ENCODE measurements around the gene SDHD. TPM values are rescaled to one million over a fixed set of nuclear protein-coding genes. Genes with fewer than 3 reads are reported as not detected.

The SDHD gene
- total and polyA plus RNA-seq, 9 of the 15 experiments (the other 6 are each of a cell fraction or from before 2014, with no cell fraction given) = 150 to 1,225 (median 215) TPM

DNA sequence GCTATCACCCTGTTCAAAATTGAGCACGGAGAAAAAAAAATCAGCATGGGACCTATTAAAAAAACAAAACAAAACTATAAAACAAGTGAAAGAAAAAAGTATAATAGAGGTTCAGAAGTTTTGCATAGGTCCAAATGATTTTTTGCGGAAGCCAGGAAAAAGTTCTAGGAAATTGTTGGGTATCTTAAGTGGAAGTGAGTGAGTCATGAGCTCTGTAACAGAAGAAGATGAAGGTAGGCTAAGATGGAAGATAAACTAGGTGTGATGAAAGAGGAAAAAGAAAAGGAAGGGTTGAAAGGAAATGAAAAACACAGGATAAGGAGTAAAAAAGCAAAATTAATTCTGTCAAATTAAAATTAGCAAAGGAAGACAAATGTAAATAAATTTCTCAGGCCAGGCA lies 27.8 kb downstream of the SDHD start (continued):
- TF ChIP-seq, protein P1, sequence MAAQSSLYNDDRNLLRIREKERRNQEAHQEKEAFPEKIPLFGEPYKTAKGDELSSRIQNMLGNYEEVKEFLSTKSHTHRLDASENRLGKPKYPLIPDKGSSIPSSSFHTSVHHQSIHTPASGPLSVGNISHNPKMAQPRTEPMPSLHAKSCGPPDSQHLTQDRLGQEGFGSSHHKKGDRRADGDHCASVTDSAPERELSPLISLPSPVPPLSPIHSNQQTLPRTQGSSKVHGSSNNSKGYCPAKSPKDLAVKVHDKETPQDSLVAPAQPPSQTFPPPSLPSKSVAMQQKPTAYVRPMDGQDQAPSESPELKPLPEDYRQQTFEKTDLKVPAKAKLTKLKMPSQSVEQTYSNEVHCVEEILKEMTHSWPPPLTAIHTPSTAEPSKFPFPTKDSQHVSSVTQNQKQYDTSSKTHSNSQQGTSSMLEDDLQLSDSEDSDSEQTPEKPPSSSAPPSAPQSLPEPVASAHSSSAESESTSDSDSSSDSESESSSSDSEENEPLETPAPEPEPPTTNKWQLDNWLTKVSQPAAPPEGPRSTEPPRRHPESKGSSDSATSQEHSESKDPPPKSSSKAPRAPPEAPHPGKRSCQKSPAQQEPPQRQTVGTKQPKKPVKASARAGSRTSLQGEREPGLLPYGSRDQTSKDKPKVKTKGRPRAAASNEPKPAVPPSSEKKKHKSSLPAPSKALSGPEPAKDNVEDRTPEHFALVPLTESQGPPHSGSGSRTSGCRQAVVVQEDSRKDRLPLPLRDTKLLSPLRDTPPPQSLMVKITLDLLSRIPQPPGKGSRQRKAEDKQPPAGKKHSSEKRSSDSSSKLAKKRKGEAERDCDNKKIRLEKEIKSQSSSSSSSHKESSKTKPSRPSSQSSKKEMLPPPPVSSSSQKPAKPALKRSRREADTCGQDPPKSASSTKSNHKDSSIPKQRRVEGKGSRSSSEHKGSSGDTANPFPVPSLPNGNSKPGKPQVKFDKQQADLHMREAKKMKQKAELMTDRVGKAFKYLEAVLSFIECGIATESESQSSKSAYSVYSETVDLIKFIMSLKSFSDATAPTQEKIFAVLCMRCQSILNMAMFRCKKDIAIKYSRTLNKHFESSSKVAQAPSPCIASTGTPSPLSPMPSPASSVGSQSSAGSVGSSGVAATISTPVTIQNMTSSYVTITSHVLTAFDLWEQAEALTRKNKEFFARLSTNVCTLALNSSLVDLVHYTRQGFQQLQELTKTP (IDR thresholded peaks at IDR 0.05; ENCODE audit: low read depth in 1 of 2, partially characterized antibody in 2 of 2) = no peak

DNA sequence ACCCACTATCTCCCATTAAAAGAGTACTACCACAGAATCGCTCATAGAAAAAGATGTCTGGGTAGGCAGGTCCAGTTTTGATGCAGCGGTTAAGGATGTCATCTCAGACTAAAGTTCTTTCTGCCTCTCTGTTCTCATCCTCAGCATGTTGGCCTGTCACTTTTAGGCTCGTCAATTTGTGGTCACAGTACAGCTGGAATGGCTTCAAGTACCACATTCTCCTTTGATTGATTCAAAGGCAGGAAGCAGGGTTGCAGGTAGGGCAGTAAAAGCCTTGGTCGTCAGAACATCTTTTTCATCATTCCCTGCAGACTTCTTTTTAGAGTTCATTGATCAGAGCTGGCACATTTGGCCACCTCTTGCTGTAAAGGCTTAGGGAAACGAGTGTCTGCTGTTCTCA lies 28.7 kb downstream of the SDHD start:
- Histone ChIP-seq H3K9me3 (replicated peaks; ENCODE audit: control insufficient read depth, insufficient read depth, low read depth, low read length) (no peaks in the 10 kb centered on the region), H4K20me1 (replicated peaks; ENCODE audit: control insufficient read depth, insufficient read depth, low read length) (no peaks in the 10 kb centered on the region), H3K4me2 (ENCODE audit: insufficient read depth, low read length) (no peak overlapping the region), H3K36me3 (ENCODE audit: control insufficient read depth, insufficient read depth, low read length) (no peaks in the 10 kb centered on the region), H3K79me2 (ENCODE audit: control insufficient read depth, insufficient read depth, low read length) (no peaks in the 10 kb centered on the region), H3K27me3 (ENCODE audit: control insufficient read depth in 2 of 2, insufficient read depth in 2 of 2, low read length in 2 of 2) (no peaks in the 10 kb centered on the region), H3K9ac (ENCODE audit: insufficient read depth in 1 of 2, low read depth in 2 of 2, low read length in 2 of 2) (no peak overlapping the region), H3K4me1 (replicated peaks in 1 of 2; ENCODE audit: control insufficient read depth in 2 of 2, insufficient read depth in 2 of 2, low read length in 2 of 2) (0 out of 5 replicates have a peak, but pooled peaks cover 0 to 6% of the 10 kb centered on the region in 2 experiments), H3K4me3 (no peak overlapping the region), H2AFZ (ENCODE audit: low read depth, low read length) (no peak overlapping the region), H3K9me1 (ENCODE audit: control insufficient read depth, insufficient read depth, low read length) (no peaks in the 10 kb centered on the region), H3K27ac (ENCODE audit: extremely low read depth, low read depth, low read length) (no peak overlapping the region)
- TF ChIP-seq POLR3G (IDR thresholded peaks at IDR 0.05; ENCODE audit: extremely low read depth, insufficient read length, insufficient replicate concordance) = no peak
- TF ChIP-seq ZNF589 (CRISPR knock-in tag; IDR thresholded peaks at IDR 0.05; ENCODE audit: low read depth) = no peak
- TF ChIP-seq HDAC3 (IDR thresholded peaks at IDR 0.05; ENCODE audit: borderline replicate concordance, partially characterized antibody) = no peak
- TF ChIP-seq ARNT (IDR thresholded peaks at IDR 0.05) = no peak
- TF ChIP-seq PHB2 (IDR thresholded peaks at IDR 0.05; ENCODE audit: low read depth) = no peak
- TF ChIP-seq CREBBP (IDR thresholded peaks at IDR 0.05; ENCODE audit: low read depth, low read length) = no peak
- TF ChIP-seq CCAR2 (IDR thresholded peaks at IDR 0.05; ENCODE audit: low read depth, low read length) = no peak
- TF ChIP-seq BMI1 (IDR thresholded peaks at IDR 0.05; ENCODE audit: low read length) = no peak
- TF ChIP-seq, protein P2, sequence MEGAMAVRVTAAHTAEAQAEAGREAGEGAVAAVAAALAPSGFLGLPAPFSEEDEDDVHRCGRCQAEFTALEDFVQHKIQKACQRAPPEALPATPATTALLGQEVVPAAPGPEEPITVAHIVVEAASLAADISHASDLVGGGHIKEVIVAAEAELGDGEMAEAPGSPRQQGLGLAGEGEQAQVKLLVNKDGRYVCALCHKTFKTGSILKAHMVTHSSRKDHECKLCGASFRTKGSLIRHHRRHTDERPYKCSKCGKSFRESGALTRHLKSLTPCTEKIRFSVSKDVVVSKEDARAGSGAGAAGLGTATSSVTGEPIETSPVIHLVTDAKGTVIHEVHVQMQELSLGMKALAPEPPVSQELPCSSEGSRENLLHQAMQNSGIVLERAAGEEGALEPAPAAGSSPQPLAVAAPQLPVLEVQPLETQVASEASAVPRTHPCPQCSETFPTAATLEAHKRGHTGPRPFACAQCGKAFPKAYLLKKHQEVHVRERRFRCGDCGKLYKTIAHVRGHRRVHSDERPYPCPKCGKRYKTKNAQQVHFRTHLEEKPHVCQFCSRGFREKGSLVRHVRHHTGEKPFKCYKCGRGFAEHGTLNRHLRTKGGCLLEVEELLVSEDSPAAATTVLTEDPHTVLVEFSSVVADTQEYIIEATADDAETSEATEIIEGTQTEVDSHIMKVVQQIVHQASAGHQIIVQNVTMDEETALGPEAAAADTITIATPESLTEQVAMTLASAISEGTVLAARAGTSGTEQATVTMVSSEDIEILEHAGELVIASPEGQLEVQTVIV (CRISPR knock-in tag; IDR thresholded peaks at IDR 0.05; ENCODE audit: borderline replicate concordance) = no peak
- TF ChIP-seq ZNF584 (CRISPR knock-in tag; IDR thresholded peaks at IDR 0.05; ENCODE audit: low read depth) = no peak
- WGBS (ENCODE audit: insufficient coverage, low coverage, missing lambda C conversion rate) = 48% methylated on average over 5 of the region's 5 CpGs
- POLR2A ChIA-PET = interaction anchor here (0.5 to 1.2 kb wide), 3 partner anchors 10 to 163 kb away, joined by 3 to 4 read pairs (median 4); no protein-coding TSS in a partner anchor
- in situ Hi-C loops (cut with MboI) (loop anchor here (10.0 kb wide), 1 partner anchor 169 kb away; no protein-coding TSS in a partner anchor), intact Hi-C loops (cut with micrococcal nuclease) (loop anchor here (5.0 kb wide), 1 partner anchor 42 kb away; no protein-coding TSS in a partner anchor)
- CTCF ChIA-PET (ENCODE audit: low intra/inter-chr PET ratio) = interaction anchor here (0.6 kb wide), 1 partner anchor 402 kb away, joined by 3 read pairs; no protein-coding TSS in a partner anchor
- no TSS peak for BruUV-seq (replicated peaks)
- FAIRE-seq (no peak), ATAC-seq (no peak), DNase-seq (ENCODE audit: extremely low read depth in 1 of 4, low spot score in 3 of 4) (no peak)

Data from K562 (cell line).